Liver (tissue), 9 donors: ENCODE results near the gene SLC24A4. TPM values are rescaled to one million over a fixed set of nuclear protein-coding genes. Genes with fewer than 3 reads are reported as not detected.
A peak's percentile ranks its signal among the peaks of the same experiment; 100 is the strongest.

ENCODE experiments used
- DNase-seq: peaks from one replicate; pipeline ENCODE4 v3.0.0-alpha.2; 2017; ENCODE audit warnings: low spot score
- H3K27ac ChIP-seq, 2 donors: one replicate each; pipeline ENCODE4 v1.7.0; 2013; ENCODE audit warnings: inconsistent platforms in 2 of 2, low read length in 2 of 2, control low read depth in 1 of 2, low read depth in 1 of 2, mild to moderate bottlenecking in 1 of 2
- H3K27me3 ChIP-seq, 4 donors: one replicate each; pipeline versions ENCODE4 v1.6.1 to v1.7.0; 2013; ENCODE audit warnings: low read length in 3 of 4, inconsistent platforms in 1 of 4, mild to moderate bottlenecking in 1 of 4, moderate library complexity in 1 of 4; ENCODE audit not compliant: control insufficient read depth in 4 of 4, insufficient read depth in 4 of 4
- H3K36me3 ChIP-seq, 4 donors: one replicate each; pipeline versions ENCODE4 v1.6.1 to v1.7.0; 2013; ENCODE audit warnings: low read length in 3 of 4, mild to moderate bottlenecking in 3 of 4, low read depth in 1 of 4, moderate library complexity in 1 of 4; ENCODE audit not compliant: control insufficient read depth in 4 of 4, insufficient read depth in 3 of 4
- H3K4me1 ChIP-seq, 4 donors: one replicate each; pipeline versions ENCODE4 v1.6.1 to v1.7.0; 2013; ENCODE audit warnings: low read length in 3 of 4, mild to moderate bottlenecking in 3 of 4, moderate library complexity in 1 of 4; ENCODE audit not compliant: control insufficient read depth in 4 of 4, insufficient read depth in 4 of 4
- H3K4me3 ChIP-seq, 3 donors: one replicate each; pipeline versions ENCODE4 v1.6.1 to v1.7.0; 2013; ENCODE audit warnings: low read length in 3 of 3, control low read depth in 1 of 3, low read depth in 1 of 3, mild to moderate bottlenecking in 1 of 3
- H3K9ac ChIP-seq, 2 donors: one replicate each; pipeline ENCODE4 v1.7.0; 2013; ENCODE audit warnings: low read length in 2 of 2, mild to moderate bottlenecking in 2 of 2, moderate library complexity in 2 of 2, control low read depth in 1 of 2, low read depth in 1 of 2
- H3K9me3 ChIP-seq, 4 donors: one replicate each; pipeline versions ENCODE4 v1.6.1 to v1.7.0; 2013; ENCODE audit warnings: low read length in 3 of 4; ENCODE audit not compliant: control insufficient read depth in 4 of 4
- ATF3 ChIP-seq: IDR thresholded peaks from 2 replicates; pipeline ENCODE4 v1.6.1; 2016; ENCODE audit warnings: antibody characterized with exemption
- CTCF ChIP-seq: fragments of 150-350 bp; IDR thresholded peaks from 2 replicates; pipeline ENCODE4 v1.5.1; 2017; ENCODE audit warnings: improper control_type of control experiment, low read depth, low read length; ENCODE audit not compliant: missing input control
- EGR1 ChIP-seq, 2 donors: IDR thresholded peaks; 2 replicates each; pipeline ENCODE4 v1.6.1; 2016 to 2018; ENCODE audit warnings: antibody characterized with exemption in 2 of 2, low read depth in 2 of 2
- FOXA2 ChIP-seq: IDR thresholded peaks from 2 replicates; pipeline ENCODE4 v1.6.1; 2016; ENCODE audit warnings: antibody characterized with exemption
- HNF4A ChIP-seq, 2 donors: conservative IDR thresholded peaks; 2 replicates each; pipeline ENCODE4 v1.6.1; 2016; ENCODE audit warnings: antibody characterized with exemption in 2 of 2, mild to moderate bottlenecking in 2 of 2
- JUND ChIP-seq, 2 donors: IDR thresholded peaks; 2 replicates each; pipeline ENCODE4 v1.6.1; 2016; ENCODE audit warnings: antibody characterized with exemption in 2 of 2
- NR2F2 ChIP-seq: IDR thresholded peaks from 2 replicates; pipeline ENCODE4 v1.6.1; 2016; ENCODE audit warnings: antibody characterized with exemption
- RAD21 ChIP-seq, 2 donors: IDR thresholded peaks; 2 replicates each; pipeline ENCODE4 v1.6.1; 2016; ENCODE audit warnings: antibody characterized with exemption in 2 of 2, mild to moderate bottlenecking in 2 of 2
- REST ChIP-seq: IDR thresholded peaks from 2 replicates; pipeline ENCODE4 v1.6.1; 2016; ENCODE audit warnings: antibody characterized with exemption, mild to moderate bottlenecking
- SP1 ChIP-seq: IDR thresholded peaks from 2 replicates; pipeline ENCODE4 v1.6.1; 2018; ENCODE audit warnings: antibody characterized with exemption, mild to moderate bottlenecking
- TAF1 ChIP-seq: conservative IDR thresholded peaks from 2 replicates; pipeline ENCODE4 v1.6.1; 2016; ENCODE audit warnings: antibody characterized with exemption, mild to moderate bottlenecking
- YY1 ChIP-seq: IDR thresholded peaks from 2 replicates; pipeline ENCODE4 v1.6.1; 2016; ENCODE audit warnings: antibody characterized with exemption, mild to moderate bottlenecking
- WGBS: extraction: QIAGEN DNeasy Blood & Tissue Kit; methylation state at CpG from one replicate; pipeline ENCODE4 v1.1.7; 2013; 5-methylcytosine and 5-hydroxymethylcytosine counted together
- polyA plus RNA-seq, 2 donors: library from polyadenylated mRNA; stranded (reverse) in 1 of 2; unstranded in 1 of 2; fragments of 200-250 nt in 1 of 2; fragments of >200 nt in 1 of 2; fragmentation: Nextera tagmentation in 1 of 2; extraction: Ambion mirVana in 1 of 2; gene quantifications; one replicate each; pipeline versions ENCODE4 v1.2.1 to v1.2.3, GENCODE V29; 2013 to 2015
- total RNA-seq, 2 donors: library from RNA; depleted of rRNA; stranded (reverse); fragments of >200 nt; gene quantifications; one replicate each; pipeline ENCODE4 v1.2.3, GENCODE V29; 2014
- TF ChIP-seq, protein P1 (sequence below): IDR thresholded peaks from 2 replicates; pipeline ENCODE4 v1.6.1; 2016; ENCODE audit warnings: antibody characterized with exemption
- TF ChIP-seq, protein P2 (sequence below): IDR thresholded peaks from 2 replicates; pipeline ENCODE4 v1.6.1; 2016; ENCODE audit warnings: antibody characterized with exemption
- donor health status: healthy.
- donor health status: healthy.
- donor health status: healthy.
- donor health status: healthy.
- donor health status: healthy.

Gene SLC24A4
- total and polyA plus RNA-seq, 4 donors = 0.06 to 0.23 (median 0.12) TPM

- H3K4me3 ChIP-seq = no peak overlapping the region
- no peaks in the 10 kb centered on the region for H3K9me3 ChIP-seq
- peaks cover 0 to 3% (median 0%) of the 10 kb centered on the region in 4 donors for H3K4me1 ChIP-seq
- H3K27ac ChIP-seq = no peak overlapping the region
- WGBS = 90% methylated on average over 11 of the region's 11 CpGs
- DNase-seq = no peak
- no peak for TF ChIP-seq YY1
- TF ChIP-seq, protein P1, sequence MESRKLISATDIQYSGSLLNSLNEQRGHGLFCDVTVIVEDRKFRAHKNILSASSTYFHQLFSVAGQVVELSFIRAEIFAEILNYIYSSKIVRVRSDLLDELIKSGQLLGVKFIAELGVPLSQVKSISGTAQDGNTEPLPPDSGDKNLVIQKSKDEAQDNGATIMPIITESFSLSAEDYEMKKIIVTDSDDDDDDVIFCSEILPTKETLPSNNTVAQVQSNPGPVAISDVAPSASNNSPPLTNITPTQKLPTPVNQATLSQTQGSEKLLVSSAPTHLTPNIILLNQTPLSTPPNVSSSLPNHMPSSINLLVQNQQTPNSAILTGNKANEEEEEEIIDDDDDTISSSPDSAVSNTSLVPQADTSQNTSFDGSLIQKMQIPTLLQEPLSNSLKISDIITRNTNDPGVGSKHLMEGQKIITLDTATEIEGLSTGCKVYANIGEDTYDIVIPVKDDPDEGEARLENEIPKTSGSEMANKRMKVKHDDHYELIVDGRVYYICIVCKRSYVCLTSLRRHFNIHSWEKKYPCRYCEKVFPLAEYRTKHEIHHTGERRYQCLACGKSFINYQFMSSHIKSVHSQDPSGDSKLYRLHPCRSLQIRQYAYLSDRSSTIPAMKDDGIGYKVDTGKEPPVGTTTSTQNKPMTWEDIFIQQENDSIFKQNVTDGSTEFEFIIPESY = no peak
- H3K9ac ChIP-seq = no peak overlapping the region
- no peaks in the 10 kb centered on the region for H3K36me3 ChIP-seq
- H3K27me3 ChIP-seq = no peaks in the 10 kb centered on the region
Measured at GRCh38 chr14:92385561-92385960, 62.6 kb downstream of the SLC24A4 start.

- H3K9me3 ChIP-seq = no peaks in the 10 kb centered on the region
- peak overlapping the region in 1 of 2 donors; percentile 28 for H3K27ac ChIP-seq
- 92% methylated on average over 5 of the region's 5 CpGs for WGBS
- no peak overlapping the region for H3K4me3 ChIP-seq
- no peaks in the 10 kb centered on the region for H3K27me3 ChIP-seq
- H3K9ac ChIP-seq = no peak overlapping the region
- H3K36me3 ChIP-seq = no peaks in the 10 kb centered on the region
- DNase-seq = no peak
- H3K4me1 ChIP-seq = peaks cover 0 to 3% (median 0%) of the 10 kb centered on the region in 4 donors
- no peak for TF ChIP-seq CTCF
- TF ChIP-seq ATF3 = no peak
- no peak for TF ChIP-seq EGR1 (IDR thresholded peaks at IDR 0.05; ENCODE audit: low read depth in 2 of 2)
- TF ChIP-seq TAF1 = no peak
- TF ChIP-seq SP1 = no peak
- no peak for TF ChIP-seq REST
- TF ChIP-seq RAD21 (IDR thresholded peaks at IDR 0.05) = no peak
- TF ChIP-seq FOXA2 = no peak
- TF ChIP-seq, protein P2, sequence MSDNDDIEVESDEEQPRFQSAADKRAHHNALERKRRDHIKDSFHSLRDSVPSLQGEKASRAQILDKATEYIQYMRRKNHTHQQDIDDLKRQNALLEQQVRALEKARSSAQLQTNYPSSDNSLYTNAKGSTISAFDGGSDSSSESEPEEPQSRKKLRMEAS = no peak
- TF ChIP-seq HNF4A (conservative IDR thresholded peaks at IDR 0.05) = no peak
- TF ChIP-seq JUND (IDR thresholded peaks at IDR 0.05) = no peak
- TF ChIP-seq YY1 = no peak
- TF ChIP-seq NR2F2 = no peak
- TF ChIP-seq, protein P1 = no peak
Measured at GRCh38 chr14:92386165-92386564, 63.2 kb downstream of the SLC24A4 start.
